OCI-M1 (cell line): ENCODE results near the gene CATSPER4.

Source experiments
- DNase-seq: peaks from one replicate; lab custom pipeline; 2025; lab: John Stamatoyannopoulos, UW

Gene CATSPER4

GRCh38 chr1:26190373-26190987, at the start of gene CATSPER4:
Gene CATSPER4, plus strand, starts transcription at chr1:26190602. Its CDS starts 26 bp downstream, at chr1:26190628.
- DNase-seq, result peak; percentile 59

GRCh38 chr1:26142159-26142558, 48.2 kb upstream of the CATSPER4 start:
- no peak for DNase-seq

GRCh38 chr1:26145041-26145959, 45.1 kb upstream of the CATSPER4 start:
- peak; percentile 92 for DNase-seq

- DNase-seq, result no peak
Measured at GRCh38 chr1:26145960-26146294, 44.5 kb upstream of the CATSPER4 start.

- no peak for DNase-seq
Measured at GRCh38 chr1:26148887-26149286, 41.5 kb upstream of the CATSPER4 start.

GRCh38 chr1:26153966-26154532, 36.4 kb upstream of the CATSPER4 start:
- peak; percentile 29 for DNase-seq

- no peak for DNase-seq
Measured at GRCh38 chr1:26154750-26155149, 35.7 kb upstream of the CATSPER4 start.

GRCh38 chr1:26155370-26156284, 34.8 kb upstream of the CATSPER4 start:
- no peak for DNase-seq

- DNase-seq, result no peak
Measured at GRCh38 chr1:26156285-26157038, 33.9 kb upstream of the CATSPER4 start.

GRCh38 chr1:26158271-26158907, 32.0 kb upstream of the CATSPER4 start:
- no peak for DNase-seq

GRCh38 chr1:26158908-26159742, 31.3 kb upstream of the CATSPER4 start, which contains the start of gene FAM110D:
Gene FAM110D, plus strand, starts transcription at chr1:26159079. Its CDS starts 2,213 bp downstream, at chr1:26161292.
- DNase-seq, result no peak

- no peak for DNase-seq
Measured at GRCh38 chr1:26159743-26160039, 30.7 kb upstream of the CATSPER4 start.

GRCh38 chr1:26160527-26161414, 29.6 kb upstream of the CATSPER4 start:
- DNase-seq, result no peak

- peak; percentile 39 for DNase-seq
Measured at GRCh38 chr1:26161415-26162219, 28.8 kb upstream of the CATSPER4 start.

- DNase-seq, result no peak
Measured at GRCh38 chr1:26162220-26162709, 28.1 kb upstream of the CATSPER4 start.

GRCh38 chr1:26163684-26164035, 26.7 kb upstream of the CATSPER4 start:
- no peak for DNase-seq

- peak; percentile 51 for DNase-seq
Measured at GRCh38 chr1:26164036-26164860, 26.2 kb upstream of the CATSPER4 start.
